SU-DHL-6 (cell line): ENCODE results near the gene ABHD4.

Experiments used
- EZH2phosphoT487 ChIP-seq: fragments of 200-600 bp; sonication (generic), shearing (Covaris generic); conservative IDR thresholded peaks from 2 replicates; pipeline ENCODE4 v1.6.1; 2018; ENCODE audit warnings: mild to moderate bottlenecking, antibody characterized with exemption, low read length, moderate library complexity, mixed read lengths
- TF ChIP-seq, protein P1 (sequence below): fragments of 200-600 bp; sonication (generic); IDR thresholded peaks from one replicate; pipeline ENCODE4 v1.5.1; 2017; ENCODE audit warnings: antibody characterized with exemption, mild to moderate bottlenecking, low read length, moderate library complexity; ENCODE audit not compliant: insufficient read depth, poor library complexity, severe bottlenecking

DNA sequence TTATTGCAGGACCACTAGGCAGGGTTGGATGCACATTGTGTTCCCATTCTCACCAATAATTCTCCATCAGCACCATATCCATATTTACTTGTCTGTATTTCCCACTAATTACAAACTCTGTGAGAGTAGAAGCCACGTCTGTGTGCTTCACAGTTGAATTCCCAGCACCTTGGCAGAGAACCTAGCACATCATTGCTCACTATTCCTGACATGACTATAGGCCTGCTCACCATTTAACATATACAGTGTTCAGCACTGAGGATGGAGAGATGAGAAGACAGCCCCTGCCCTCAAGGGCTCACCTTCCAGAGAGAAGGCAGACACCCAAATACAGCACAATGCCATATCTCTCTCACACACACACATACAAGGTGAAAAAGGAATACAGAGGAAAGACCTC lies 14.1 kb upstream of the ABHD4 start:
- no peak for TF ChIP-seq EZH2phosphoT487
- TF ChIP-seq, protein P1, sequence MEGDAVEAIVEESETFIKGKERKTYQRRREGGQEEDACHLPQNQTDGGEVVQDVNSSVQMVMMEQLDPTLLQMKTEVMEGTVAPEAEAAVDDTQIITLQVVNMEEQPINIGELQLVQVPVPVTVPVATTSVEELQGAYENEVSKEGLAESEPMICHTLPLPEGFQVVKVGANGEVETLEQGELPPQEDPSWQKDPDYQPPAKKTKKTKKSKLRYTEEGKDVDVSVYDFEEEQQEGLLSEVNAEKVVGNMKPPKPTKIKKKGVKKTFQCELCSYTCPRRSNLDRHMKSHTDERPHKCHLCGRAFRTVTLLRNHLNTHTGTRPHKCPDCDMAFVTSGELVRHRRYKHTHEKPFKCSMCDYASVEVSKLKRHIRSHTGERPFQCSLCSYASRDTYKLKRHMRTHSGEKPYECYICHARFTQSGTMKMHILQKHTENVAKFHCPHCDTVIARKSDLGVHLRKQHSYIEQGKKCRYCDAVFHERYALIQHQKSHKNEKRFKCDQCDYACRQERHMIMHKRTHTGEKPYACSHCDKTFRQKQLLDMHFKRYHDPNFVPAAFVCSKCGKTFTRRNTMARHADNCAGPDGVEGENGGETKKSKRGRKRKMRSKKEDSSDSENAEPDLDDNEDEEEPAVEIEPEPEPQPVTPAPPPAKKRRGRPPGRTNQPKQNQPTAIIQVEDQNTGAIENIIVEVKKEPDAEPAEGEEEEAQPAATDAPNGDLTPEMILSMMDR, result no peak
